VCaP (cell line): Measurements from ENCODE around the gene SYT1.

ENCODE experiments used
- H3K27ac ChIP-seq: fragments of 450-650 bp; 2 replicates; pipeline ENCODE4 v1.5.1; 2017
- TF ChIP-seq, protein P1 (sequence below): fragments of 450-650 bp; conservative IDR thresholded peaks from 2 replicates; pipeline ENCODE4 v1.5.1; 2017; ENCODE audit warnings: mild to moderate bottlenecking, moderate library complexity

Gene SYT1

GRCh38 chr12:79337662-79338290 lies 473.2 kb downstream of the SYT1 start:
- TF ChIP-seq, protein P1, sequence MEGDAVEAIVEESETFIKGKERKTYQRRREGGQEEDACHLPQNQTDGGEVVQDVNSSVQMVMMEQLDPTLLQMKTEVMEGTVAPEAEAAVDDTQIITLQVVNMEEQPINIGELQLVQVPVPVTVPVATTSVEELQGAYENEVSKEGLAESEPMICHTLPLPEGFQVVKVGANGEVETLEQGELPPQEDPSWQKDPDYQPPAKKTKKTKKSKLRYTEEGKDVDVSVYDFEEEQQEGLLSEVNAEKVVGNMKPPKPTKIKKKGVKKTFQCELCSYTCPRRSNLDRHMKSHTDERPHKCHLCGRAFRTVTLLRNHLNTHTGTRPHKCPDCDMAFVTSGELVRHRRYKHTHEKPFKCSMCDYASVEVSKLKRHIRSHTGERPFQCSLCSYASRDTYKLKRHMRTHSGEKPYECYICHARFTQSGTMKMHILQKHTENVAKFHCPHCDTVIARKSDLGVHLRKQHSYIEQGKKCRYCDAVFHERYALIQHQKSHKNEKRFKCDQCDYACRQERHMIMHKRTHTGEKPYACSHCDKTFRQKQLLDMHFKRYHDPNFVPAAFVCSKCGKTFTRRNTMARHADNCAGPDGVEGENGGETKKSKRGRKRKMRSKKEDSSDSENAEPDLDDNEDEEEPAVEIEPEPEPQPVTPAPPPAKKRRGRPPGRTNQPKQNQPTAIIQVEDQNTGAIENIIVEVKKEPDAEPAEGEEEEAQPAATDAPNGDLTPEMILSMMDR, result no peak
- no peak overlapping the region for H3K27ac ChIP-seq

DNA sequence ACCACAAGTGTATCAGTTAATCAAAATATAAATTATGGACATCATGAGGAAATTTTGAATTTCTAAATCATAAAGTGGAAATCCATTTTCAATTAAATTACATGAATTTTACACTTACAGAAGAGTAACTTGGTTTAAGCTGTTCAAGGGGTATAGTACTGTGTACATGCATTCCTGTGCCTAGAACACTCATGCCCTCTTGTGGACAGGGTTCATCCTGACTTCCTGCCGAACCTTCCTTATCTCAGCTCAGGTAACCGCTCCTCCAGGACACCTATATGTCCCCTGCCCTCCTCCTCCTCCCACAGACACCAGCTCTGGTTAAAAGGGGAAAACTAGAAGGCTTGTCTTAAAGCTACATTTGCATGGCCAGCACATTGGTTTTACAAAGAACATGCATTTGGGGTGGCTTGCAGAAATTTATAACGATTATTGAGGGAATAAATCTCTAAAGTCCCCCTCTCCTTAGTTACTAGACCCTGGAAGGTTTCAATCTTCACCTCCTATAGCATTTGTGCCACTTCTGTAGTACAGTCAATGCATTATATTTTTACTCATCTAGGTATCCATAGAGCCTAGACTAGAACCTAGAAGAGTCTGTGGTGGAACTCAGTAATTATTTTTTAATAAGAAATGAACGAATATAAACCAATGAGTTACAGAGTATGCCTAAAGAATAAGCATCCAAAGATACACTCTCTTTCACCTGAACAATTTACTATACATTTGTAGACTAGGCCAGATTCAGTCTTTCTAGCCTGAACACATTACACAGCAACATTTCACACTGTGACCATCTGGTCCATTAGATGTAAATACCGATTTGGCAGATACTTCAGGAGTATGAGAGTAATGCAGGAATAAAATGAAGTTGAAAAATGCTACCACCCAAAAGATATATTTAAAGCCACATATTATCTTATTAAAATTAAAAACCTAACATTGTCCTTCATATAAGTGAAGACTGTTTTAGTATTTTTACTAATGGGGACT lies 480.6 kb downstream of the SYT1 start:
- TF ChIP-seq, protein P1, result peak; percentile 95
- no peak overlapping the region for H3K27ac ChIP-seq

GRCh38 chr12:79347866-79348265 lies 483.3 kb downstream of the SYT1 start:
- TF ChIP-seq, protein P1, result no peak
- no peak overlapping the region for H3K27ac ChIP-seq

DNA sequence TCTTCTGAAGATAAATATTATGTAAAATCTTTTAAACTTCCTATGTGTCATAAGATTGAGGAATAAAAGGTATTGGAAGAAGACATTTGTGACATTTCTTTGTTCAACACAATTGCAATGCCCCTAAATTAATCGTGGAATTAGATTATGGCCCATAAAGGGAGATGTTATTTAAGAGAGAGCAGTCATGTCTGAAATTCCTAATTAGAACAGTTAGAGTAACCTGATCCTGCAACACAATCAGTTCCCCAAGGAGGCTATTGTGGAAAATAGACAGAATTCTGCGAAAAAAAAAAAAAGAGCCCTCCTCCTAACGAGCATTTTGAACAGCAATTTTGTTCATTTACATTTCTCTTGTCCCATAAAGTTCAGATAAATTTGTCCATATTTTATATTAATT lies 486.7 kb downstream of the SYT1 start:
- no peak overlapping the region for H3K27ac ChIP-seq
- TF ChIP-seq, protein P1, result no peak

- H3K27ac ChIP-seq, result no peak overlapping the region
- TF ChIP-seq, protein P1, result no peak
Measured at GRCh38 chr12:79356216-79356615, 491.6 kb downstream of the SYT1 start.

DNA sequence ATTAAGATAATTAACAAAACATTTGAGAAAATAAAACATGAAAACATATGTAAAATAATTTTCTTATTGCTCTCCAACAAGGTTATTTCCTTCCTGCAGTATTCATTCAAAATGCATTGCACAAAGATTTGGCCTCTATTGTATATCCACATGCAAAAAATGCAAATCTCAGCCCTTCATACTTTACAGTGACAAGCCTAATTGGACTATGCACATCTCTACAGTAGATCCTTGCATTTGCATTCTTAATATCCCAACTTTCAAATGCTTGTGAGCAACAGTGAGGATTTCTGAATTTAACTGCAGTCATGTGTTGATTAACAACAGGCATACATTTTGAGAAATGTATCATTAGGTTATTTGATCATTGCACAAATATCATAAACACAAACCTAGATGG lies 492.5 kb downstream of the SYT1 start:
- H3K27ac ChIP-seq, result no peak overlapping the region

More for the DNA sequence above, 492.5 kb downstream of the SYT1 start:
- TF ChIP-seq, protein P1, result no peak
